SK-N-SH treated with all-trans-retinoic acid at 6 μM for 48 hours (cell line): ENCODE data around the gene OTUD3.

Experiments used
- ARNTL ChIP-seq: fragments of 450-650 bp; formaldehyde crosslinking; IDR thresholded peaks from 2 replicates; pipeline ENCODE4 v1.5.0; 2020; ENCODE audit warnings: low read depth, mild to moderate bottlenecking, moderate library complexity, borderline replicate concordance
- OSR1 ChIP-seq: fragments of 250-450 bp; sonication (Bioruptor Pico); IDR thresholded peaks from 2 replicates; pipeline ENCODE4 v1.8.0; 2022; ENCODE audit warnings: moderate library complexity, mild to moderate bottlenecking, inconsistent platforms
- RARB ChIP-seq: fragments of 250-450 bp; sonication (Bioruptor Pico); IDR thresholded peaks from 2 replicates; pipeline ENCODE4 v1.8.0; 2021; ENCODE audit warnings: mild to moderate bottlenecking, moderate library complexity
- SNAI2 ChIP-seq: fragments of 250-450 bp; sonication (Bioruptor Pico); IDR thresholded peaks from 2 replicates; pipeline ENCODE4 v1.5.0; 2020; ENCODE audit warnings: mild to moderate bottlenecking, moderate library complexity
- TOX ChIP-seq: fragments of 250-450 bp; sonication (Bioruptor Pico); IDR thresholded peaks from 2 replicates; pipeline ENCODE4 v1.8.0; 2021; ENCODE audit warnings: mild to moderate bottlenecking, moderate library complexity, borderline replicate concordance
- ZFP30 ChIP-seq: fragments of 450-650 bp; formaldehyde crosslinking; IDR thresholded peaks from 2 replicates; pipeline ENCODE4 v1.5.0; 2022; ENCODE audit warnings: mild to moderate bottlenecking, moderate library complexity
- ZNF70 ChIP-seq: fragments of 450-650 bp; formaldehyde crosslinking; IDR thresholded peaks from 2 replicates; pipeline ENCODE4 v1.5.0; 2020; ENCODE audit warnings: mild to moderate bottlenecking, moderate library complexity
- ZNF8 ChIP-seq: fragments of 450-650 bp; formaldehyde crosslinking; IDR thresholded peaks from 2 replicates; pipeline ENCODE4 v1.5.0; 2020; ENCODE audit warnings: mild to moderate bottlenecking, moderate library complexity
- TF ChIP-seq, protein P1 (sequence below): fragments of 250-450 bp; sonication (Bioruptor Pico); IDR thresholded peaks from 2 replicates; pipeline ENCODE4 v1.8.0; 2020; ENCODE audit warnings: mild to moderate bottlenecking, moderate library complexity, borderline replicate concordance
- TF ChIP-seq, protein P2 (sequence below): fragments of 250-450 bp; sonication (Bioruptor Pico); IDR thresholded peaks from 2 replicates; pipeline ENCODE4 v1.5.1; 2020; ENCODE audit warnings: low read depth, mild to moderate bottlenecking, moderate library complexity

DNA sequence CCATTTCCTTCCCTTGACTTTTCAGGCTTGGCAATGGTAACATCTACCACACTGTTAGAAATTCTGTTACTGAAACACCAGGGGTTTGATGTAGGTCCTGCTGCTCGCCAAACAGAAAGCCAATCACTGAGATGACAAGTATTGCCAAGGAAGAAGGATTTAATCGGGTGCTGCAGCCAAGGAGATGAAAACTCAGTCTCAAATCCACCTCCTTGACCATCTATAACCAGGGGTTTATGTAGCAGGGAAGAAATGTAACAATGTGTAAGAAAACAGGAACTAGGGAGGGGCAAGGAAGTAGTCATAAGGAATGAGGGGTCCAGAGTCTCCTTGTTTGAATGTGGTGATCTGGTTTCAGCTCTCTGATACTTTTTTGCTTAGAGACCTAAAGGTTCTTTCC, 71.9 kb downstream of the OTUD3 start:
- TF ChIP-seq, protein P1, sequence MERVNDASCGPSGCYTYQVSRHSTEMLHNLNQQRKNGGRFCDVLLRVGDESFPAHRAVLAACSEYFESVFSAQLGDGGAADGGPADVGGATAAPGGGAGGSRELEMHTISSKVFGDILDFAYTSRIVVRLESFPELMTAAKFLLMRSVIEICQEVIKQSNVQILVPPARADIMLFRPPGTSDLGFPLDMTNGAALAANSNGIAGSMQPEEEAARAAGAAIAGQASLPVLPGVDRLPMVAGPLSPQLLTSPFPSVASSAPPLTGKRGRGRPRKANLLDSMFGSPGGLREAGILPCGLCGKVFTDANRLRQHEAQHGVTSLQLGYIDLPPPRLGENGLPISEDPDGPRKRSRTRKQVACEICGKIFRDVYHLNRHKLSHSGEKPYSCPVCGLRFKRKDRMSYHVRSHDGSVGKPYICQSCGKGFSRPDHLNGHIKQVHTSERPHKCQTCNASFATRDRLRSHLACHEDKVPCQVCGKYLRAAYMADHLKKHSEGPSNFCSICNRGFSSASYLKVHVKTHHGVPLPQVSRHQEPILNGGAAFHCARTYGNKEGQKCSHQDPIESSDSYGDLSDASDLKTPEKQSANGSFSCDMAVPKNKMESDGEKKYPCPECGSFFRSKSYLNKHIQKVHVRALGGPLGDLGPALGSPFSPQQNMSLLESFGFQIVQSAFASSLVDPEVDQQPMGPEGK (CRISPR knock-in tag): no peak
- TF ChIP-seq SNAI2 (CRISPR knock-in tag): no peak
- no peak for TF ChIP-seq RARB (CRISPR knock-in tag)
- no peak for TF ChIP-seq TOX (CRISPR knock-in tag)
- no peak for TF ChIP-seq ZFP30
- no peak for TF ChIP-seq OSR1 (CRISPR knock-in tag)
- no peak for TF ChIP-seq ARNTL (CRISPR knock-in tag)
- no peak for TF ChIP-seq ZNF8
- TF ChIP-seq, protein P2, sequence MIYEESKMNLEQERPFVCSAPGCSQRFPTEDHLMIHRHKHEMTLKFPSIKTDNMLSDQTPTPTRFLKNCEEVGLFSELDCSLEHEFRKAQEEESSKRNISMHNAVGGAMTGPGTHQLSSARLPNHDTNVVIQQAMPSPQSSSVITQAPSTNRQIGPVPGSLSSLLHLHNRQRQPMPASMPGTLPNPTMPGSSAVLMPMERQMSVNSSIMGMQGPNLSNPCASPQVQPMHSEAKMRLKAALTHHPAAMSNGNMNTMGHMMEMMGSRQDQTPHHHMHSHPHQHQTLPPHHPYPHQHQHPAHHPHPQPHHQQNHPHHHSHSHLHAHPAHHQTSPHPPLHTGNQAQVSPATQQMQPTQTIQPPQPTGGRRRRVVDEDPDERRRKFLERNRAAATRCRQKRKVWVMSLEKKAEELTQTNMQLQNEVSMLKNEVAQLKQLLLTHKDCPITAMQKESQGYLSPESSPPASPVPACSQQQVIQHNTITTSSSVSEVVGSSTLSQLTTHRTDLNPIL (CRISPR knock-in tag): no peak
- no peak for TF ChIP-seq ZNF70 (CRISPR knock-in tag)
